ENCODE measurements around the gene LDLRAP1. TPM values are rescaled to one million over a fixed set of nuclear protein-coding genes. Genes with fewer than 3 reads are reported as not detected.
"Not testable (repeated sequence)": the region's sequence is repeated elsewhere in the genome, so short reads cannot be mapped to it uniquely, and the experiment has no call there.

LDLRAP1 gene
- total RNA-seq, 2 experiments from 2014 or later: 14.3 to 17.4 TPM

DNA sequence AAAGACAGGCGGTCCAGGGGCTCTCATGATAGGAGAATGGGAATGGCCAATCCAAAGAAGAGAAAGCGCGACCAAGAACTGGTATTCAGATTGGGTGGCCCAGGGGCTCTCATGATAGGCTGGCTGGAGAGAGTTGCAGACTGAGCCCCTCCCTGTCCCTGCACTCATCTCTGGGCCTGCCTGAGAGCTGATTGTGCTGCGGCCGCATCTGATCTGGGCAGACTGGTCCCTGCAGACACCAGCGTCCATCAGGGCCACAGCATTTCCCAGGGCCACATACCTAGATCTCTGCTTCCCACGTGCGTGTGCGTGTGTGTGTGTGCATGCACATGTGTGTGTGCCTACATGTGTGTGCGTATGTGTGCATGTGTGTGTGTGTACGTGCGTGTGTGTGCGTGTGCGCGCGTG, 42.8 kb downstream of the LDLRAP1 start:
- Mint-ChIP-seq H3K36me3 (no peaks in the 10 kb centered on the region), H3K4me1 (peaks cover 11% of the 10 kb centered on the region), H3K27me3 (no peaks in the 10 kb centered on the region), H3K27ac (no peak overlapping the region), H3K4me3 (no peak overlapping the region), H3K9me3 (no peaks in the 10 kb centered on the region)
- no peak for DNase-seq

DNA sequence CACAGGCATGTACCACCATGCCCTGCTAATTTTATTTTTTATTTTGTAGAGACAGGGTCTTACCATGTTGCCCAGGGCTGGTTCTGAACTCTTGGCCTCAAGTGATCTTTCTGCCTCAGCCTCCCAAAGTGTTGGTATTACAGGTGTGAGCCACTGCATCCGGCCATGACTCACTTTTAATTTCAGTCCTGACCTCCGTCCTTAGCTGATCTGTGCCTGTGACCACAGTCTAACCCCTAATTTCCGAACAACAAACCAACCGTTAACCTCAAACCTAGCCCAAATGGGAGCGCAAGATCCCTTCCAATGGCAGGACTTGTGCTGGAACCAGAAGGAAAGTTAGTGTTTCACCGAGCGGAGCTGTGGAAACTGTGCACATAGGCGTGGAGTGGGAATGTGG, 43.9 kb downstream of the LDLRAP1 start:
- Mint-ChIP-seq H3K9me3 (no peaks in the 10 kb centered on the region), H3K27me3 (no peaks in the 10 kb centered on the region), H3K4me3 (no peak overlapping the region), H3K36me3 (no peaks in the 10 kb centered on the region), H3K27ac (no peak overlapping the region), H3K4me1 (peaks cover 11% of the 10 kb centered on the region)
- no peak for DNase-seq

DNA sequence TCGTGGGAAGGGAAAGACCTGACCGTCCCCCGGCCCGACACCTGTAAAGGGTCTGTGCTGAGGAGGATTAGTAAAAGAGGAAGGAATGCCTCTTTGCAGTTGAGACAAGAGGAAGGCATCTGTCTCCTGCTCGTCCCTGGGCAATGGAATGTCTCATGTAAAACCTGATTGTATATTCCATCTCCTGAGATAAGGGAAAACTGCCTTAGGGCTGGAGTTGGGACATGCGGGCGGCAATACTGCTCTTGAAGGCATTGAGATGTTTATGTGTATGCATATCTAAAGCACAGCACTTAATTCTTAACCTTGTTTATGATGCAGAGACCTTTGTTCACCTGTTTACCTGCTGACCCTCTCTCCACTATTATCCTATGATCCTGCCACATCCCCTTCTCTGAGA, 44.8 kb downstream of the LDLRAP1 start:
- peaks cover 11% of the 10 kb centered on the region for H3K4me1 Mint-ChIP-seq
- not testable (repeated sequence) for DNase-seq, H3K4me3 Mint-ChIP-seq, H3K27me3 Mint-ChIP-seq, H3K27ac Mint-ChIP-seq, H3K36me3 Mint-ChIP-seq, H3K9me3 Mint-ChIP-seq

DNA sequence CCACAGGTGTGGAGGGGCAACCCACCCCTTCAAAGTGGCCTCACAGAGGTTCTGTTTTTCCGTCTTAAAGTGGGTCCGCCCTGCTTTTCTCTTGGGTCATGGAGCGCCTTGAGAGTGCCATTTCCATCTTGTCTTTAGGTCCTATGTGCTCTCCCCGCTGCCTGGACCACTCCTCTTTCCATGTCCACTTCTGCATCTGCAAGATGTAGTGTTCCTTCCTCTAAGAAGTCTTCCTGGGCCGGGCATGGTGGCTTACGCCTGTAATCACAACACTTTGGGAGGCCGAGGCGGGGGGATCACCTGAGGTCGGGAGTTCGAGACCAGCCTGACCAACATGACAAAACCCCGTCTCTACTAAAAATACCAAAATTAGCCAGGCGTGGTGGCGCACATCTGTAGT, 45.4 kb downstream of the LDLRAP1 start:
- H3K36me3 Mint-ChIP-seq, DNase-seq, H3K9me3 Mint-ChIP-seq, H3K4me3 Mint-ChIP-seq, H3K27me3 Mint-ChIP-seq, H3K27ac Mint-ChIP-seq: not testable (repeated sequence)
- peaks cover 11% of the 10 kb centered on the region for H3K4me1 Mint-ChIP-seq

DNA sequence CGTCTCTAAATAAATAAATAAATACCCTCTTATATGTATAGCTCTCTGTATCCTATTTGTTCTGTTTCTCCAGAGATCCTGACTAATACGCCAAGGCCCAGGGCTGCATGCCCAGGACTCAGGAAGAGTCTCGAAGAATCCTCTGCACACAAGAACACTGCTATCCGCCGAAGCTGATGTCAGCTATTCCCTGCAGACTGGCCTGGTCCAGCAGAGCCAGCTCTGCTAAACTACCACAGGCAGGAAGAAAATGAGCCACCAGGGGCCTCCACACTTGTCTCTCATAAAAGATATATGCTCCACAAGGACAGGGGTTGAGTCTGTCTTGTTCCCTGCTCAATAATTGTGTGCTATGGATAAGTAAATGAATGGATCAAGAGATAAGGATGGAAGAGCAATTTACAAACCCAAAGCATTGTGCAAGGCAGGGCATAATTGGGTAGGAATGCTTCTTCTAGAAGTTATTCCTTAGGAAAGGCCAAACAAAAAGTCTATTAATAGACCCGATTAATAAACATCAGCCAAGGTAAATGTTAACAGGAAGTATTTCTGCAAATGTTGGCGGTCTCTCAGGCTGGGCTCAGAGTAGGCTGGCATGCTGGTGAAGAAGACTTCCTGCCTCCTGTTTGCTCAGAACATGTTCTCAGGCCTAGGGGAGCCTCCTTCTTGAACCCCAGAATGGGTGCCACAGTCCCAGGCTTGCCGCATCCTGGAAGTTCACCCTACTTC, 46.9 kb downstream of the LDLRAP1 start:
- Mint-ChIP-seq H3K4me1 (peaks cover 6% of the 10 kb centered on the region), H3K27me3 (no peaks in the 10 kb centered on the region), H3K9me3 (no peaks in the 10 kb centered on the region), H3K36me3 (no peaks in the 10 kb centered on the region), H3K27ac (no peak overlapping the region), H3K4me3 (no peak overlapping the region)
- no peak for DNase-seq

DNA sequence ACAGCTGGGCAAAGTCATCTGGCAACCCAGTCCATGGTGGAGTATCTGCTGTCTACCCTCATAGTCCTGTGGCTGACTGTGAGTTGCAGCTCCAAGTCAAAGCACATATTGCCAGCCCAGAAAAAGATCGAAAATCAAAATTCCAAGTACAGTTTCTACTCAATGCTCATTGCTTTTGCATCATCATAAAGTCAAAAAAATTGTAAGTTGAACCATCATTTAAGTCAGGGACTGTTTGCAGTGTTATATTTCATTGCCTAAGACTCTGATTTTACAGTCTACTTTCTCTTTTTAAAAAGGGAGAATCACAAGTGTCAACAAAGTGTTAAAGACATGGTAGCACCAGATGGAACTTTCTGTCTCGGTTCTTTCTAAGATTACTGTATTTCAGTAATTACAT, 50.5 kb downstream of the LDLRAP1 start:
- Mint-ChIP-seq H3K4me3 (no peak overlapping the region), H3K4me1 (peaks cover 6% of the 10 kb centered on the region), H3K27me3 (no peaks in the 10 kb centered on the region), H3K27ac (no peak overlapping the region), H3K9me3 (peaks cover 3% of the 10 kb centered on the region), H3K36me3 (no peaks in the 10 kb centered on the region)
- no peak for DNase-seq

DNA sequence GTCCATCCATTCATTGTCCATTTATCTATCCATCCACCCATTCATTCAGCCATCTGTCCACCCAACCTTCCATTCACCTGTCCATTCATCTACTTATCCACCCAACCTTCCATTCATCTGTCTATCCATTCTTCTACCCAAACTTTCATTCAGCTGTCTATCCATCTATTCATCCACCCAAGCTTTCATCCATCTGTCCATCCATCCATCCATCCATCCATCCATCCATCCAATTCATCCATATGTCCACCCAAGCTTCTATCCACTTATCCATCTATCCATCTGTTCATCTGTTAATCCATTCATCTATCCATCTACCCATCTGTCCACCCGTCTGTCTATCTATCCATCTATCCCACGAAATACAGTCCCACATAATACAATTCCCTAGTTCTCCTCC, 51.6 kb downstream of the LDLRAP1 start:
- H3K27ac Mint-ChIP-seq: no peak overlapping the region
- no peak overlapping the region for H3K4me3 Mint-ChIP-seq
- DNase-seq: no peak
- H3K4me1 Mint-ChIP-seq: peaks cover 6% of the 10 kb centered on the region
- H3K27me3 Mint-ChIP-seq: no peaks in the 10 kb centered on the region
- H3K9me3 Mint-ChIP-seq: peaks cover 6% of the 10 kb centered on the region
- no peaks in the 10 kb centered on the region for H3K36me3 Mint-ChIP-seq

DNA sequence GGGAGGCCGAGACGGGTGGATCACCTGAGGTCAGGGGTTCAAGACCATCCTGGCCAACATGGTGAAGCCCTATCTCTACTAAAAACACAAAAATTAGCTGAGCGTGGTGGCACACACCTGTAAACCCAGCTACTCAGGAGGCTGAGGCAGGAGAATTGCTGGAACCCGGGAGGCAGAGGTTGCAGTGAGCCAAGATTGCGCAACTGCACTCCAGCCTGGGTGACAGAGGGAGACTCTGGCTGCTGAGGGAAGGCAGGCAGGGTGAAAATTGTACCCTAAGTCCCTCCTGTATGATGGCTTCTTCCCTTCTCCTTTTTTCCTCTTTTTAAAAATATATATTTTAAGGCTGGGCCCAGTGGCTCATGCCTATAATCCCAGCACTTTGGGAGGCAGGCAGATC, 53.2 kb downstream of the LDLRAP1 start:
- not testable (repeated sequence) for H3K36me3 Mint-ChIP-seq, H3K27me3 Mint-ChIP-seq, H3K9me3 Mint-ChIP-seq, H3K27ac Mint-ChIP-seq, DNase-seq, H3K4me1 Mint-ChIP-seq, H3K4me3 Mint-ChIP-seq

DNA sequence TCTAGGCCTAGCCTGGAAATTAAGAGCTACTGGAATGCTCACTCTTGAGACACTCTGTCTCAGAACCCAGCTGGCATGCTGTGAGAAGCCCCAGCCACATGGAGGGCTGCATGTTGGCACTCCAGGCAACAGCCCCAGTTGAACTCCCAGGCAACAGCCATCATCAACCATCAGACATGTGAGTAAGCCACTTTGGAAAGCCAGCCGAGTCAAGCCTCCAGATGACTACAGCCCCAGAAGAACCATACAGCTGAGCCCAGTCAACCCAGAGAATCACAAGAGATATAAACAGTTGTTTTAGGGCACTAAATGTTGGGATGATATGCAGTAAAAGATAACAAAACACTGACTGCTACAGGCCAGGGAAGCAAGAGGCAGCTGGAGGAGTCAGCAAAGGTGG, 55.5 kb downstream of the LDLRAP1 start:
- Mint-ChIP-seq H3K4me1 (peaks cover 3% of the 10 kb centered on the region), H3K27me3 (no peaks in the 10 kb centered on the region), H3K9me3 (peaks cover 6% of the 10 kb centered on the region), H3K36me3 (no peaks in the 10 kb centered on the region), H3K27ac (no peak overlapping the region), H3K4me3 (no peak overlapping the region)
- no peak for DNase-seq

DNA sequence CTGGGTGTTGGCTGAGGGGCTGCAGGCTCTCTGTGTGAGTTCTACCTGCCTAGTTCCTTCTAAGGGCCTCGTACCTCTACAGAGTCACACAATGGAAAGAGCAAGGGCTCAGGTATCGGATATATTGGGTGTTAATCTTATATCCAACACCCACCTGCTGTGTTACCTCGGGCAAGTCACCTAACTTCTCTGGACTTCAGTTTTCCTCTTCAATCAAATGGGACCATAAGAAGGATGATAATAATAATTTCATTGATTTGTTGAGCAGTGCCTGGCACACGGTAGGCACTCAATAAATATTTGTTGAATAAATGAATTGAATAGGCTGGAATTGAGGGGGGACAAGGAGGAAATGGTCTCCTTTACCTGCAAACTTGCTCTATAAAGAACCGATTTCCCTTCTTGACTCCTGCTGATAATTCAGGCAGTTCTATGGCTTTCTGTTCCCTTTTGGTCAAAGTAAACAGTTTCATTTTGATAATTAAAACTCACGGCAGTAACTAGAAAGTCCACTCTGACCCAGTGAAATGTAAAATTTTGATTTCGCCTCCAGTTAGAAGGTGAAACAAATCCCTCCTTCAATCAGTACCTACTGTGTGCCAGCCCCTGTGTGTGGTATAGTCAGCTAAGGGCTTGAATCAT, 56.7 kb downstream of the LDLRAP1 start:
- no peak overlapping the region for H3K4me3 Mint-ChIP-seq
- no peak overlapping the region for H3K27ac Mint-ChIP-seq
- H3K4me1 Mint-ChIP-seq: peaks cover 3% of the 10 kb centered on the region
- H3K27me3 Mint-ChIP-seq: no peaks in the 10 kb centered on the region
- H3K36me3 Mint-ChIP-seq: no peaks in the 10 kb centered on the region
- DNase-seq: no peak
- H3K9me3 Mint-ChIP-seq: peaks cover 6% of the 10 kb centered on the region

DNA sequence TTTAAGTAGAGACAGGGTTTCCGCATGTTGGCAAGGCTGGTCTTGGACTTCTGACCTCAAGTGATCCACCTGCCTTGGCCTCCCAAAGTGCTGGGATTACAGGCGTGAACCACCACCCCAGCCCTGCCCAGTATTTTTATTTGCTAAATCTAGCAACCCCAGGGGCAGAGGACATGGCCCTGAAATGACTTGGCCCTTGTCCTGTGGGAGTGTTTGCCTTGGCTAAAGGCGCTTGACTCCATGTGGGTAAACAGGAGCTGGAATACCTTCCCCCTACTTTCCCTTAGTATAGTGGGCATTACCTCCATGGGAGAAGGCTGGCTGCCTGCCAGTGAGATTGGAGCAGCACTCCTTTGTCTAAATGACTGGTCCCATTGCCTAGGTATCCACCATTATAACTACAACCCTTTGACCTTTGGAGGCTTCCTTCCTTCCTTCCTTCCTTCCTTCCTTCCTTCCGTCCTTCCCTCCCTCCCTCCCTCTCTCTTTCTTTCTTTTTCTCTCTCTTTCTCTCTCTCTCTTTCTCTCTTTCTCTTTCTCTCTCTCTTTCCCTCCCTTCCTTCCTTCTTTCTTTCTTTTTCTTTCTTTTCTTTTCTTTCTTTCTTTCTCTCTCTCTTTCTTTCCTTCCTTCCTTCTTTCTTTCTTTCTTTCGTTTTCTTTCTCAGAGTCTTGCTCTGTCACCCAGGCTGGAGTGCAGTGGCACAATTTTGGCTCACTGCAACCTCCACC, 57.7 kb downstream of the LDLRAP1 start:
- not testable (repeated sequence) for DNase-seq, H3K27ac Mint-ChIP-seq, H3K4me3 Mint-ChIP-seq

DNA sequence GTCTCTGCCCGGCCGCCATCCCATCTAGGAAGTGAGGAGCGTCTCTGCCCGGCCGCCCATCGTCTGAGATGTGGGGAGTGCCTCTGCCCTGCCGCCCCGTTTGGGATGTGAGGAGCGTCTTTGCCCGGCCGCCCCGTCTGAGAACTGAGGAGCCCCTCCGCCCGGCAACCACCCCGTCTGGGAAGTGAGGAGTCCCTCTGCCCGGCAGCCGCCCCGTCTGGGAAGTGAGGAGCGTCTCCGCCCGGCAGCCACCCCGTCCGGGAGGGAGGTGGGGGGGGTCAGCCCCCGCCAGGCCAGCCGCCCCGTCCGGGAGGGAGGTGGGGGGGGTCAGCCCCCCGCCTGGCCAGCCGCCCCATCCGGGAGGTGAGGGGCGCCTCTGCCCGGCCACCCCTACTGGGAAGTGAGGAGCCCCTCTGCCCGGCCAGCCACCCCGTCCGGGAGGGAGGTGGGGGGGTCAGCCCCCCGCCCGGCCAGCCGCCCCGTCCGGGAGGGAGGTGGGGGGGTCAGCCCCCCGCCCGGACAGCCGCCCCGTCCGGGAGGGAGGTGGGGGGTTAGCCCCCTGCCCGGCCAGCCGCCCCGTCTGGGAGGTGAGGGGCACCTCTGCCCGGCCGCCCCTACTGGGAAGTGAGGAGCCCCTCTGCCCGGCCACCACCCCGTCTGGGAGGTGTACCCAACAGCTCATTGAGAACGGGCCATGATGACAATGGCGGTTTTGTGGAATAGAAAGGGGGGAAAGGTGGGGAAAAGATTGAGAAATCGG, 60.6 kb downstream of the LDLRAP1 start:
- DNase-seq, H3K27ac Mint-ChIP-seq, H3K9me3 Mint-ChIP-seq, H3K27me3 Mint-ChIP-seq, H3K4me3 Mint-ChIP-seq, H3K4me1 Mint-ChIP-seq, H3K36me3 Mint-ChIP-seq: not testable (repeated sequence)

More for the DNA sequence above, 57.7 kb downstream of the LDLRAP1 start:
- not testable (repeated sequence) for H3K4me1 Mint-ChIP-seq, H3K27me3 Mint-ChIP-seq, H3K36me3 Mint-ChIP-seq, H3K9me3 Mint-ChIP-seq

DNA sequence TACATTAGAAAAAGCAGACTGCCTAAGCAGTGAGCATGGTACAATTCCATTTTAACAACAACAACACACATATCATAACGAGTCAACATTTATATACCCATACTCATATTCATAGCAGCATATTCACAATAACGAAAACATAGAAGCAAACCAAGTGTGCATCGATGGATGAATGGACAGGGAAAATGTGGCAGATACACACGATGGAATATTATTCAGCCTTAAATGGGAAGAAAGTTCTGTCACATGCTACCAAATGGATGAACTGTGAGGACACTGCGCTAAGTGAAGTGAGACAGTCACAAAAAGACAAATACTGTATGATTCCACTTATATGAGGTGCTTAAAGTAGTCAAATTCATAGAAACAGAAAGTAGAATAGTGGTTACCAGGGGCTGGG, 63.7 kb downstream of the LDLRAP1 start:
- no peaks in the 10 kb centered on the region for H3K9me3 Mint-ChIP-seq

DNA sequence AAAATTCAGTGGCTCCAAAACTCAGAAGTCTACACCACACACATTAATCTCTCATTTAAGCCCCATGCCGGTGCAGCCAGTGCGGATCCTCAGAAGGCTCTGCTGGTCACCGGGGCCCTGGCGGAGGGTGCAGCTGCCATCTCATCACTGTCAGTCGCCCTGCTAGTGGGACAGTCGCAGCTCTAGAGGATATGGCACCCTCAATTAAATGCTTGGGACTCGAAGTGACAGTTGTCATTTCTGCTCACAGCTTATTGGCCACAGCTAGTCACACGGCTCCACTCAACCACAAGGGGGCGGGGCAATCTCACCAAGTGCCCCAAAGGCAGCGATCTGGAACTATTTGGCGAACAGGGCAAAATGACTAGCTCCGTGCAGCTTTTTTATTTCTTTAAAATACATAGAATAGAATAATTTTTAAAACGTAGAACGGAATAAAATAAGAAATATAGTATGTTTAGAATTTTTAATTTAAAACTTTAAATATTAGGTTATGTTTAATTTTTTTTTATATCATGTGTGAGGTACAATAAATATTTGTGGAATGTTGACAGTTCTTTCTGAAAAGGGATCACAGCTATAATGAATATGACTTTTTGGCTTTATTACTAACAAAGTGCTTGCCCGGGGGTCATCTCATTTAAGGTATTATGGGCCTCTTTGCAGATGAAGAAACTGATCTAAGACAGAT, 65.2 kb downstream of the LDLRAP1 start:
- no peak overlapping the region for H3K27ac Mint-ChIP-seq
- H3K9me3 Mint-ChIP-seq: no peaks in the 10 kb centered on the region
- peaks cover 14% of the 10 kb centered on the region for H3K27me3 Mint-ChIP-seq
- no peaks in the 10 kb centered on the region for H3K36me3 Mint-ChIP-seq
- DNase-seq: peak; percentile 86
- H3K4me3 Mint-ChIP-seq: no peak overlapping the region
- H3K4me1 Mint-ChIP-seq: peaks cover 10% of the 10 kb centered on the region

More for the DNA sequence above, 63.7 kb downstream of the LDLRAP1 start:
- Mint-ChIP-seq H3K4me3 (no peak overlapping the region), H3K27ac (no peak overlapping the region), H3K27me3 (peaks cover 6% of the 10 kb centered on the region), H3K4me1 (peaks cover 10% of the 10 kb centered on the region), H3K36me3 (no peaks in the 10 kb centered on the region)
- no peak for DNase-seq

All from activated naive CD8-positive, alpha-beta T cell treated with anti-CD3 and anti-CD28 coated beads for 36 hours (primary cell).